Right lobe of liver (tissue), 6 donors: ENCODE results near the gene AMPH. TPM values are rescaled to one million over a fixed set of nuclear protein-coding genes. Genes with fewer than 3 reads are reported as not detected.
A peak's percentile ranks its signal among the peaks of the same experiment; 100 is the strongest.

Experiments
- ATAC-seq, 4 donors: fragments of 200-7000 bp; cut with Tn5 transposase; one replicate each; pipeline ENCODE4 v1.9.1; 2020; ENCODE audit warnings: mild to moderate bottlenecking in 4 of 4, moderate library complexity in 4 of 4
- DNase-seq, 3 donors: peaks; one replicate each; pipeline ENCODE4 v3.0.0-alpha.2; 2020
- H3K27ac ChIP-seq, 3 donors: fragments of 200-600 bp; one replicate each; pipeline ENCODE4 v1.8.0; 2022
- H3K27me3 ChIP-seq, 2 donors: fragments of 200-600 bp; one replicate each; pipeline ENCODE4 v1.8.0; 2022
- H3K36me3 ChIP-seq, 4 donors: fragments of 200-600 bp; sonication (generic) in 1 of 4; one replicate each; pipeline versions ENCODE4 v1.5.1 to v1.8.0; 2017 to 2022; ENCODE audit warnings: control low read depth in 1 of 4
- H3K4me1 ChIP-seq, 4 donors: fragments of 200-600 bp; sonication (generic) in 1 of 4; one replicate each; pipeline versions ENCODE4 v1.5.1 to v1.8.0; 2017 to 2022; ENCODE audit warnings: control low read depth in 1 of 4
- H3K4me3 ChIP-seq, 3 donors: fragments of 200-600 bp; one replicate each; pipeline ENCODE4 v1.8.0; 2022
- H3K9me3 ChIP-seq, 4 donors: fragments of 200-600 bp; sonication (generic) in 1 of 4; one replicate each; pipeline versions ENCODE4 v1.5.1 to v1.8.0; 2017 to 2022; ENCODE audit warnings: control low read depth in 1 of 4
- CTCF ChIP-seq, 4 donors: fragments of 200-600 bp in 3 of 4; fragments of 450-650 bp in 1 of 4; IDR thresholded peaks; one replicate each; pipeline versions ENCODE4 v1.5.1 to v1.8.0; 2016 to 2022; ENCODE audit warnings: antibody characterized with exemption in 4 of 4, mild to moderate bottlenecking in 2 of 4
- POLR2A ChIP-seq: fragments of 450-650 bp; IDR thresholded peaks from one replicate; pipeline ENCODE4 v1.6.1; 2017; ENCODE audit warnings: antibody characterized with exemption, mild to moderate bottlenecking
- WGBS: methylation state at CpG from one replicate; pipeline ENCODE4 v1.1.6; 2018; ENCODE audit warnings: low coverage, low lambda C conversion rate; ENCODE audit not compliant: insufficient coverage; ENCODE audit errors: missing lambda C conversion rate; 5-methylcytosine and 5-hydroxymethylcytosine counted together
- intact Hi-C, 2 donors: fragments of 100-400 bp; cut with DNase I; formaldehyde crosslinking; loops; one replicate each; pipeline versions ENCODE4 v1.11.2 to v1.14.1; 2022
- total RNA-seq, 6 experiments: library from RNA; depleted of rRNA in 2 of 6; stranded (reverse); fragments of >200 nt in 2 of 6; fragmentation: NEBNext Ultra II Directional in 3 of 6; extraction: Animal tissue kit (Norgen Biotek cat#: 25700) in 3 of 6; gene quantifications; one replicate each; pipeline versions ENCODE4 v1.1.0 to v1.2.4, GENCODE V29; 2016 to 2023
- donor health status: DM: no; HTN: yes; CAD: no.
- donor health status: DM: no; HTN: no; CAD: no.
- donor health status: DM: no; HTN: no; CAD: no.
- donor health status: DM: no; HTN: yes; CAD: no.
- donor health status: DM: no; HTN: yes; CAD: no.

The AMPH gene
- total RNA-seq, 6 experiments from 2014 or later, result 0.20 to 0.67 (median 0.39) TPM

- no peaks in the 10 kb centered on the region for H3K27me3 ChIP-seq
- WGBS, result 59% methylated on average over 5 of the region's 8 CpGs
- ATAC-seq (no peak), DNase-seq (no peak)
- no peak overlapping the region for H3K4me3 ChIP-seq
- H3K9me3 ChIP-seq, result no peaks in the 10 kb centered on the region
- H3K4me1 ChIP-seq, result no peaks in the 10 kb centered on the region
- H3K27ac ChIP-seq, result no peak overlapping the region
- intact Hi-C loops, result loop anchor here in 1 of 2 donors (5.0 kb wide), 1 partner anchor 266 kb away; no protein-coding TSS in a partner anchor
- no peak for TF ChIP-seq POLR2A
- TF ChIP-seq CTCF (IDR thresholded peaks at IDR 0.05), result no peak
- H3K36me3 ChIP-seq, result no peaks in the 10 kb centered on the region
These were observed 258.0 kb downstream of the AMPH start for GRCh38 chr7:38373155-38373554.

GRCh38 chr7:38372290-38372689, 258.9 kb downstream of the AMPH start:
- Histone ChIP-seq H3K9me3 (no peaks in the 10 kb centered on the region), H3K4me1 (no peaks in the 10 kb centered on the region), H3K36me3 (no peaks in the 10 kb centered on the region), H3K4me3 (no peak overlapping the region), H3K27ac (no peak overlapping the region), H3K27me3 (no peaks in the 10 kb centered on the region)
- 74% methylated on average over 2 of the region's 7 CpGs for WGBS
- DNase-seq (no peak), ATAC-seq (no peak)
- intact Hi-C loops, result loop anchor here in 1 of 2 donors (5.0 kb wide), 1 partner anchor 265 kb away; no protein-coding TSS in a partner anchor
- no peak for TF ChIP-seq CTCF (IDR thresholded peaks at IDR 0.05)
- TF ChIP-seq POLR2A, result no peak

GRCh38 chr7:38369816-38370493, 261.2 kb downstream of the AMPH start:
- no peak overlapping the region for H3K4me3 ChIP-seq

GRCh38 chr7:38368191-38368605, 263.0 kb downstream of the AMPH start:
- intact Hi-C loops, result no loop called here
- Histone ChIP-seq H3K27ac (no peak overlapping the region), H3K4me1 (no peaks in the 10 kb centered on the region), H3K27me3 (no peaks in the 10 kb centered on the region), H3K4me3 (no peak overlapping the region), H3K9me3 (no peaks in the 10 kb centered on the region), H3K36me3 (no peaks in the 10 kb centered on the region)
- ATAC-seq (peak; percentile 71 to 82 (median 80)), DNase-seq (peak; percentile 66 to 79 (median 75))
- TF ChIP-seq POLR2A (no peak), CTCF (IDR thresholded peaks at IDR 0.05) (peak; percentile 21 to 77 (median 72))
- 50% methylated on average over 2 of the region's 5 CpGs for WGBS

More at GRCh38 chr7:38369816-38370493, 261.2 kb downstream of the AMPH start:
- WGBS, result 25% methylated on average over 8 of the region's 8 CpGs
- Histone ChIP-seq H3K27me3 (no peaks in the 10 kb centered on the region), H3K27ac (no peak overlapping the region), H3K9me3 (no peaks in the 10 kb centered on the region), H3K36me3 (no peaks in the 10 kb centered on the region), H3K4me1 (no peaks in the 10 kb centered on the region)
- peak; percentile 94 to 97 (median 96) for ATAC-seq
- TF ChIP-seq CTCF (IDR thresholded peaks at IDR 0.05) (peak; percentile 58 to 89 (median 88)), POLR2A (no peak)
- intact Hi-C loops, result loop anchor here in 1 of 2 donors (5.0 kb wide), 1 partner anchor 263 kb away; no protein-coding TSS in a partner anchor
- DNase-seq, result peak; percentile 87 to 91 (median 90)
